ENCODE results near the gene SLX1B.
"Not testable (repeated sequence)": the region's sequence is repeated elsewhere in the genome, so short reads cannot be mapped to it uniquely, and the experiment has no call there.

DNA sequence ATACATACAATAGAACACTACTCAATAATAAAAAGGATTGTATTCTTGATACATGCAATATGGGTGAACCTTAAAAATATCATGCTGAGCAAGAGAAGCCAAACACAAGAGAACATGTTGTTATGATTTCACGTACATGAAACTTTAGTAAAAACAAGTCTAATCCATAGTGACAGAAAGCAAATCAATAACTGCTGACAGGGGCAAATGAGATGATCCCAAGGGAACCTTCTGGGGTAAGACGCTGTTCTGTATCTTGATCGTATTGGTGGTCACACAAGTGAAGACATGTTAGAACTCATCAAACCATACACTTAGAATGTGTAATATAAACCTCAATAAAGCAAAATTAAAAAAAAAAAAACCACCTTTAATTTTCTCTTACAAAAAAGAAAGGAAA is 28.9 kb upstream of the SLX1B start:
- TF ChIP-seq ISL1, ZNF70, SNAI2, ZFP30 (CRISPR knock-in tag; IDR thresholded peaks at IDR 0.05): not testable (repeated sequence)
- TF ChIP-seq, protein P1, sequence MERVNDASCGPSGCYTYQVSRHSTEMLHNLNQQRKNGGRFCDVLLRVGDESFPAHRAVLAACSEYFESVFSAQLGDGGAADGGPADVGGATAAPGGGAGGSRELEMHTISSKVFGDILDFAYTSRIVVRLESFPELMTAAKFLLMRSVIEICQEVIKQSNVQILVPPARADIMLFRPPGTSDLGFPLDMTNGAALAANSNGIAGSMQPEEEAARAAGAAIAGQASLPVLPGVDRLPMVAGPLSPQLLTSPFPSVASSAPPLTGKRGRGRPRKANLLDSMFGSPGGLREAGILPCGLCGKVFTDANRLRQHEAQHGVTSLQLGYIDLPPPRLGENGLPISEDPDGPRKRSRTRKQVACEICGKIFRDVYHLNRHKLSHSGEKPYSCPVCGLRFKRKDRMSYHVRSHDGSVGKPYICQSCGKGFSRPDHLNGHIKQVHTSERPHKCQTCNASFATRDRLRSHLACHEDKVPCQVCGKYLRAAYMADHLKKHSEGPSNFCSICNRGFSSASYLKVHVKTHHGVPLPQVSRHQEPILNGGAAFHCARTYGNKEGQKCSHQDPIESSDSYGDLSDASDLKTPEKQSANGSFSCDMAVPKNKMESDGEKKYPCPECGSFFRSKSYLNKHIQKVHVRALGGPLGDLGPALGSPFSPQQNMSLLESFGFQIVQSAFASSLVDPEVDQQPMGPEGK (CRISPR knock-in tag; IDR thresholded peaks at IDR 0.05; ENCODE audit: borderline replicate concordance): not testable (repeated sequence)
- TF ChIP-seq, protein P2, sequence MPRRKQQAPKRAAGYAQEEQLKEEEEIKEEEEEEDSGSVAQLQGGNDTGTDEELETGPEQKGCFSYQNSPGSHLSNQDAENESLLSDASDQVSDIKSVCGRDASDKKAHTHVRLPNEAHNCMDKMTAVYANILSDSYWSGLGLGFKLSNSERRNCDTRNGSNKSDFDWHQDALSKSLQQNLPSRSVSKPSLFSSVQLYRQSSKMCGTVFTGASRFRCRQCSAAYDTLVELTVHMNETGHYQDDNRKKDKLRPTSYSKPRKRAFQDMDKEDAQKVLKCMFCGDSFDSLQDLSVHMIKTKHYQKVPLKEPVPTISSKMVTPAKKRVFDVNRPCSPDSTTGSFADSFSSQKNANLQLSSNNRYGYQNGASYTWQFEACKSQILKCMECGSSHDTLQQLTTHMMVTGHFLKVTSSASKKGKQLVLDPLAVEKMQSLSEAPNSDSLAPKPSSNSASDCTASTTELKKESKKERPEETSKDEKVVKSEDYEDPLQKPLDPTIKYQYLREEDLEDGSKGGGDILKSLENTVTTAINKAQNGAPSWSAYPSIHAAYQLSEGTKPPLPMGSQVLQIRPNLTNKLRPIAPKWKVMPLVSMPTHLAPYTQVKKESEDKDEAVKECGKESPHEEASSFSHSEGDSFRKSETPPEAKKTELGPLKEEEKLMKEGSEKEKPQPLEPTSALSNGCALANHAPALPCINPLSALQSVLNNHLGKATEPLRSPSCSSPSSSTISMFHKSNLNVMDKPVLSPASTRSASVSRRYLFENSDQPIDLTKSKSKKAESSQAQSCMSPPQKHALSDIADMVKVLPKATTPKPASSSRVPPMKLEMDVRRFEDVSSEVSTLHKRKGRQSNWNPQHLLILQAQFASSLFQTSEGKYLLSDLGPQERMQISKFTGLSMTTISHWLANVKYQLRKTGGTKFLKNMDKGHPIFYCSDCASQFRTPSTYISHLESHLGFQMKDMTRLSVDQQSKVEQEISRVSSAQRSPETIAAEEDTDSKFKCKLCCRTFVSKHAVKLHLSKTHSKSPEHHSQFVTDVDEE (CRISPR knock-in tag; IDR thresholded peaks at IDR 0.05): not testable (repeated sequence)
